ENCODE data around the gene CLHC1. TPM values are rescaled to one million over a fixed set of nuclear protein-coding genes. Genes with fewer than 3 reads are reported as not detected.

CLHC1 gene
- total and polyA plus RNA-seq, 4 donors, result 0.45 to 4.9 (median 2.6) TPM

DNA sequence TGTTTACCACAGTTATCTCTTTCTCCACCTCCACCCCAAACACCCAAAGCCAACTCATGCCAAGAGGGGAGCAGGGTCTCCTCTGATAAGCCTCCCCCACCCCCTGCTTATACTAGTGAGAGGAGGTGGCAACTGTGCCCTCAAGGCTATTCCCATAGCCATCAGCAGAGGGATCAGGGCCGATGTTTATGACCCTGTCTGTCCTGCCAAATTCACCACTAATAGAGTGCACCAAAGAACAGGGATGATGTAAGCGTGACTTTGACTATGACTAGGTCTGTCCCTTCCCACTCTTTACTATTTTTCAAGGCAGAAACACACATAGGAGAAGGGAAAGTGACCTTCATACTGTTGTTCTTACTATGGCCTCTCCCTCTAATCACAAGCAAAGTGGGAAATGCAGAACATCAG is 74.6 kb downstream of the CLHC1 start:
- H3K4me3 ChIP-seq (ENCODE audit: low read depth in 1 of 3, low read length in 3 of 3), result no peak overlapping the region
- WGBS, result 68% methylated on average over 2 of the region's 2 CpGs

DNA sequence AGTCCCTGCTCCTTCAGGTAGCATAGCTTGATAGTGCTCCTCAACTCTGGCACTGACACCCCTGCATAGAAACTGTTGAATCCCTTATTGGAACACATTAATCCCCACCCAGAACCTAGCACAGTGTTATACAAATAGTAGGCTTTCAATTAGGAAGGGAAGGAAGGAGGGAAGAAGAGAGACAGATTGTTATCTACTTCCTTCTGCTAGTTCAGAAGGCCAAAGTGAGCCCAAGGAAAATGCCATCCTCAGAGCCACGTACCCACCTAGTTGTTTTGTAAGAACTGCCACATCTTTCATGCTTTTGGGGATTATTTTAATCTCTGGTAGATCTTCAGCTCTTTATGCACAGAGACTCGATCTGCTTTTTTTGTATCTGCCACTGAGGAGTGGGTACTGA is 75.1 kb downstream of the CLHC1 start:
- H3K27me3 ChIP-seq (ENCODE audit: control insufficient read depth in 4 of 4, insufficient read depth in 4 of 4, low read length in 3 of 4), result no peaks in the 10 kb centered on the region
- no peak for TF ChIP-seq GABPA (IDR thresholded peaks at IDR 0.05 in 1 of 2, conservative IDR thresholded peaks at IDR 0.05 in 1 of 2)
- H3K4me1 ChIP-seq (ENCODE audit: control insufficient read depth in 4 of 4, insufficient read depth in 4 of 4, low read length in 3 of 4), result no peaks in the 10 kb centered on the region
- no peak overlapping the region for H3K27ac ChIP-seq (ENCODE audit: low read depth in 1 of 2, low read length in 2 of 2)
- H3K9ac ChIP-seq (ENCODE audit: low read depth in 1 of 2, low read length in 2 of 2), result no peak overlapping the region
- WGBS, result 90% methylated on average over 2 of the region's 2 CpGs
- H3K4me3 ChIP-seq (ENCODE audit: low read depth in 1 of 3, low read length in 3 of 3), result no peak overlapping the region
- H3K36me3 ChIP-seq (ENCODE audit: control insufficient read depth in 4 of 4, insufficient read depth in 3 of 4, low read depth in 1 of 4, low read length in 3 of 4), result no peaks in the 10 kb centered on the region
- no peak for DNase-seq (ENCODE audit: low spot score)
- H3K9me3 ChIP-seq (ENCODE audit: control insufficient read depth in 4 of 4, low read length in 3 of 4), result no peaks in the 10 kb centered on the region

More for the DNA sequence above, 74.6 kb downstream of the CLHC1 start:
- H3K27me3 ChIP-seq (ENCODE audit: control insufficient read depth in 4 of 4, insufficient read depth in 4 of 4, low read length in 3 of 4), result no peaks in the 10 kb centered on the region
- no peaks in the 10 kb centered on the region for H3K36me3 ChIP-seq (ENCODE audit: control insufficient read depth in 4 of 4, insufficient read depth in 3 of 4, low read depth in 1 of 4, low read length in 3 of 4)
- no peaks in the 10 kb centered on the region for H3K9me3 ChIP-seq (ENCODE audit: control insufficient read depth in 4 of 4, low read length in 3 of 4)
- DNase-seq (ENCODE audit: low spot score), result no peak
- no peak overlapping the region for H3K9ac ChIP-seq (ENCODE audit: low read depth in 1 of 2, low read length in 2 of 2)
- no peak for TF ChIP-seq FOXA2 (IDR thresholded peaks at IDR 0.05)
- H3K27ac ChIP-seq (ENCODE audit: low read depth in 1 of 2, low read length in 2 of 2), result no peak overlapping the region
- no peaks in the 10 kb centered on the region for H3K4me1 ChIP-seq (ENCODE audit: control insufficient read depth in 4 of 4, insufficient read depth in 4 of 4, low read length in 3 of 4)

DNA sequence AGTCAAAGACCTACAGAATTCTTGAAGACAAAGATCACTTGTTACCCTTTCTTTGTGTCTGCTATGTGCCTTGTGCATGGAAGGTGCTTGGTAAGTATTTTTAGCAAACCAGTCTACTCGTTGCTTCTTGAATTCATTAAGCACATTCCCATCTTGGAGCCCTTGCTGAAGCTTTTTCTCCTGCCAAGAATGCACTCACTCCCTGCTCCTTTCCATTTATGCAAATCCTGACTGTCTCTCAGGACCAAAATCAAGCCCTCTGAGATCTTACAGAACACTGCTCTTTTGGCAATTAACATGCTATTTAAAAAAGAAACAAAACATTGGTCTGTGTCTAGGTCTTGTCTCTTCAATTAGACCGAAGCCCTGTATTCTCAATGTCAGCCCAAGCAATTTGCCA is 75.8 kb downstream of the CLHC1 start:
- 69% methylated on average over 2 of the region's 2 CpGs for WGBS
- no peak overlapping the region for H3K4me3 ChIP-seq (ENCODE audit: low read depth in 1 of 3, low read length in 3 of 3)
- no peaks in the 10 kb centered on the region for H3K27me3 ChIP-seq (ENCODE audit: control insufficient read depth in 4 of 4, insufficient read depth in 4 of 4, low read length in 3 of 4)
- H3K4me1 ChIP-seq (ENCODE audit: control insufficient read depth in 4 of 4, insufficient read depth in 4 of 4, low read length in 3 of 4), result no peaks in the 10 kb centered on the region
- DNase-seq (ENCODE audit: low spot score), result no peak
- H3K27ac ChIP-seq (ENCODE audit: low read depth in 1 of 2, low read length in 2 of 2), result no peak overlapping the region
- no peaks in the 10 kb centered on the region for H3K9me3 ChIP-seq (ENCODE audit: control insufficient read depth in 4 of 4, low read length in 3 of 4)
- TF ChIP-seq, protein P1, sequence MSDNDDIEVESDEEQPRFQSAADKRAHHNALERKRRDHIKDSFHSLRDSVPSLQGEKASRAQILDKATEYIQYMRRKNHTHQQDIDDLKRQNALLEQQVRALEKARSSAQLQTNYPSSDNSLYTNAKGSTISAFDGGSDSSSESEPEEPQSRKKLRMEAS (IDR thresholded peaks at IDR 0.05), result no peak
- H3K36me3 ChIP-seq (ENCODE audit: control insufficient read depth in 4 of 4, insufficient read depth in 3 of 4, low read depth in 1 of 4, low read length in 3 of 4), result no peaks in the 10 kb centered on the region
- H3K9ac ChIP-seq (ENCODE audit: low read depth in 1 of 2, low read length in 2 of 2), result no peak overlapping the region

GRCh38 chr2:55155764-55156281 is 76.3 kb downstream of the CLHC1 start:
- no peak for DNase-seq (ENCODE audit: low spot score)
- Histone ChIP-seq H3K9ac (ENCODE audit: low read depth in 1 of 2, low read length in 2 of 2) (no peak overlapping the region), H3K27ac (ENCODE audit: low read depth in 1 of 2, low read length in 2 of 2) (no peak overlapping the region), H3K27me3 (ENCODE audit: control insufficient read depth in 4 of 4, insufficient read depth in 4 of 4, low read length in 3 of 4) (no peaks in the 10 kb centered on the region), H3K9me3 (ENCODE audit: control insufficient read depth in 4 of 4, low read length in 3 of 4) (no peaks in the 10 kb centered on the region), H3K36me3 (ENCODE audit: control insufficient read depth in 4 of 4, insufficient read depth in 3 of 4, low read depth in 1 of 4, low read length in 3 of 4) (no peaks in the 10 kb centered on the region), H3K4me1 (ENCODE audit: control insufficient read depth in 4 of 4, insufficient read depth in 4 of 4, low read length in 3 of 4) (no peaks in the 10 kb centered on the region), H3K4me3 (ENCODE audit: low read depth in 1 of 3, low read length in 3 of 3) (no peak overlapping the region)
- WGBS, result 65% methylated on average over 1 of the region's 1 CpG
- TF ChIP-seq CTCF (IDR thresholded peaks at IDR 0.05; ENCODE audit: low read depth, low read length, missing input control), result no peak
- TF ChIP-seq HNF4G (IDR thresholded peaks at IDR 0.05), result no peak
- TF ChIP-seq GABPA (IDR thresholded peaks at IDR 0.05 in 1 of 2, conservative IDR thresholded peaks at IDR 0.05 in 1 of 2), result no peak
- no peak for TF ChIP-seq RAD21 (IDR thresholded peaks at IDR 0.05)
- no peak for TF ChIP-seq REST (IDR thresholded peaks at IDR 0.05)
- TF ChIP-seq ATF3 (IDR thresholded peaks at IDR 0.05), result no peak
- no peak for TF ChIP-seq RXRA (IDR thresholded peaks at IDR 0.05)
- TF ChIP-seq, protein P1 (IDR thresholded peaks at IDR 0.05), result no peak
- no peak for TF ChIP-seq ZBTB33 (IDR thresholded peaks at IDR 0.05)
- TF ChIP-seq NR2F2 (IDR thresholded peaks at IDR 0.05), result no peak
- TF ChIP-seq FOXA1 (IDR thresholded peaks at IDR 0.05), result no peak
- TF ChIP-seq JUND (IDR thresholded peaks at IDR 0.05), result no peak
- no peak for TF ChIP-seq TAF1 (conservative IDR thresholded peaks at IDR 0.05)
- TF ChIP-seq FOXA2 (IDR thresholded peaks at IDR 0.05), result no peak
- no peak for TF ChIP-seq EGR1 (IDR thresholded peaks at IDR 0.05; ENCODE audit: low read depth in 2 of 2)
- no peak for TF ChIP-seq HNF4A (conservative IDR thresholded peaks at IDR 0.05)
